Glutamatergic neuron (in vitro differentiated cells): ENCODE data around the gene WDR82. TPM values are rescaled to one million over a fixed set of nuclear protein-coding genes. Genes with fewer than 3 reads are reported as not detected.
A peak's percentile ranks its signal among the peaks of the same experiment; 100 is the strongest.

Experiments used
- DNase-seq: peaks from one replicate; pipeline ENCODE4 v3.0.0; 2022
- H3K27ac Mint-ChIP-seq: one replicate; pipeline ENCODE4 v1.8.0; 2020; ENCODE audit warnings: mild to moderate bottlenecking, mixed read lengths, inconsistent platforms; ENCODE audit not compliant: unreplicated experiment
- H3K27me3 Mint-ChIP-seq: one replicate; pipeline ENCODE4 v1.8.0; 2020; ENCODE audit warnings: mild to moderate bottlenecking, moderate library complexity, mixed read lengths, inconsistent platforms; ENCODE audit not compliant: unreplicated experiment
- H3K36me3 Mint-ChIP-seq: one replicate; pipeline ENCODE4 v1.8.0; 2020; ENCODE audit warnings: mild to moderate bottlenecking, mixed read lengths, inconsistent platforms; ENCODE audit not compliant: unreplicated experiment
- H3K4me1 Mint-ChIP-seq: one replicate; pipeline ENCODE4 v1.8.0; 2020; ENCODE audit warnings: mild to moderate bottlenecking, low read depth, mixed read lengths, inconsistent platforms; ENCODE audit not compliant: unreplicated experiment
- H3K4me3 Mint-ChIP-seq: one replicate; pipeline ENCODE4 v1.8.0; 2020; ENCODE audit warnings: mild to moderate bottlenecking, mixed read lengths, inconsistent platforms; ENCODE audit not compliant: unreplicated experiment
- H3K9me3 Mint-ChIP-seq: one replicate; pipeline ENCODE4 v1.8.0; 2020; ENCODE audit warnings: mild to moderate bottlenecking, moderate library complexity, mixed read lengths, inconsistent platforms; ENCODE audit not compliant: unreplicated experiment
- CTCF ChIP-seq: fragments of 200-600 bp; sonication (generic); IDR thresholded peaks from one replicate; pipeline ENCODE4 v1.5.0; 2021; ENCODE audit not compliant: partially characterized antibody, unreplicated experiment
- total RNA-seq: library from RNA; stranded (reverse); fragmentation: NEBNext Ultra II Directional; extraction: Animal tissue kit (Norgen Biotek cat#: 25700); gene quantifications from one replicate; pipeline ENCODE4 v1.2.1, GENCODE V29; 2021; ENCODE audit not compliant: unreplicated experiment

The WDR82 gene
- total RNA-seq, 1 donor from 2014 or later: 118 TPM

- Mint-ChIP-seq H3K4me1 (peaks cover 42% of the 10 kb centered on the region), H3K27ac (peak overlapping the region; percentile 75), H3K9me3 (peaks cover 7% of the 10 kb centered on the region), H3K27me3 (peaks cover 17% of the 10 kb centered on the region), H3K36me3 (peaks cover 3% of the 10 kb centered on the region), H3K4me3 (no peak overlapping the region)
- DNase-seq: no peak
- no peak for TF ChIP-seq CTCF
These were observed 21.6 kb upstream of the WDR82 start for GRCh38 chr3:52299879-52300611.

DNA sequence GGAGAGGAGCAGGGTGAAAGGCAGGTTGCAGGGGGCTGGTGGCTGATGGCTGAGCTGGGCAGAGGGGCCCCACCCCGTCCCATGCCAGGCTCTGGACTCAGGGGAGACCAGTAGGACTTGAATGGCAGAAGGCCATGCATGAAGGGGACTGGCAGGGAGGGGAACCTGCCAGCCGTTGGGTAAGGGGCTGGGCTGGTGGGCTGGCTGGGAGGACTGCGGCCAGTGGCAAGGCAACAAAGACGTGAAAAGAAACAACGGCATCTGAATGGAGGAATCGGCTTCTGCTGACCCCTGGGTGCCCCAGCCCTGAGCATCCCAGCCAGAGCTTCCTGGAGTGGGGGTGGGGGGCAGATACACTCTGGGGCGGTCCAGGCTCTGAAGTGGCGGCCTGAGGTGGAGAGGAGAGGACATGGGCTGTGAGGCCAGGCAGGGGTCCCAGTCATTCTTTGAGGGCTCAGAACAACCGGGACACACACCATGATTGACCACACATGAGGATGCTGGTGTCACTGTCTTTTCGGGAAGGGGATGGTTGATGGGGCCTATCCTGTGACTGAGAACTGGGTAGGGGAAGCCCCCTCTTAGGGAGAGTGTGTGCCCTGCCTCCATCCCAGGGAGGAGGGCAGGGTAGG lies 20.9 kb upstream of the WDR82 start:
- H3K4me1 Mint-ChIP-seq: peaks cover 36% of the 10 kb centered on the region
- peaks cover 6% of the 10 kb centered on the region for H3K9me3 Mint-ChIP-seq
- peaks cover 17% of the 10 kb centered on the region for H3K27me3 Mint-ChIP-seq
- no peak for DNase-seq
- peak overlapping the region; percentile 75 for H3K27ac Mint-ChIP-seq
- peaks cover 3% of the 10 kb centered on the region for H3K36me3 Mint-ChIP-seq
- H3K4me3 Mint-ChIP-seq: peak overlapping the region; percentile 15
- TF ChIP-seq CTCF: no peak

DNA sequence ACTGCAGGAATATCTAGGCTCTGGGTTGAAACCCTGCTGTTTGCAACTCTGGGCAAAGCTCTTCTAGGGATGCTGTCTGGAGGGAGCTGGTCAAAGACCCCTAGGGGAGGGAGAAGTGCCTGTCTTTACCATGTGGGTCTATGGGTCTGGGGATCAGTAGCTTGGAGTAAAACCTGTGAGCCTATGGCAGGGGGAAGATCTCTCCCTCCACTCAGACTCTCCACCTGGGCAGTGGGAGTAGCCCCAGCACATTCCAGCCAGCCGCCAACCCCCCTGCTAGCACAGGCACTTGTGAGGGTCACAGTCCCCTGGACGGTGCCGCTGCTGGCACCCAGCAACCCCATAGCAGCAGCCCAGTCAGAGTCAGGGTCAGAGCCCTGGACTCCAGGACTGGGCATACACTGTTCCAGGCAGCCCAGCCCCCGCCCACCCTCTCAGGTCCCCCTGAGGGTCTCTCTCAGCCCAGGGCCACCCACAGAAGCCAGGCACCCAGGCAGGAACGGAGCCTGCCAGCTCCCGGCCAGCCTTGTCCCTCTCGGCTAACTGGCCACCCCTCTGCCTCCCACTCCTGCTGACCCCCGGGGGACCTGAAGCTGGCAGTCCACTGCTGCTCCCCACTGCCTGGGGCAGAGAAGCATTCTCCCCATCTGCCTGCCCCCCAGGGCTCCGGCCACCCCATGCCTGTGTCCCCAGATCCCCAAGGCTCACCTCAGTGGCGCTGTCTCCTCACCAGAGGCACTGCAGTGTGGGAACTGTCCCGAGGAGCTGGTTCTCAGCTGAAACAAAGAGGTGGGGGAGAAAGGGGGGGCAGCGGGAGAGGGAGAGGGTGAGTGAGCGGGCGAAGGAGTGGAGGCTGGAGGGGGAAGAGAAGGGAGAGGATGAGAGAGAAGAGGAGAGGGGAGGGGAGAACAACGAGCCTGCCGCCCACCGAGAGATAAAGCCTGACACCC lies 20.0 kb upstream of the WDR82 start:
- Mint-ChIP-seq H3K4me1 (peaks cover 32% of the 10 kb centered on the region), H3K9me3 (peaks cover 6% of the 10 kb centered on the region), H3K27me3 (peaks cover 15% of the 10 kb centered on the region), H3K4me3 (peak overlapping the region; percentile 55), H3K27ac (peak overlapping the region; percentile 52), H3K36me3 (peaks cover 3% of the 10 kb centered on the region)
- no peak for DNase-seq
- TF ChIP-seq CTCF: no peak

GRCh38 chr3:52297242-52298148 lies 19.0 kb upstream of the WDR82 start:
- no peak for DNase-seq
- no peak for TF ChIP-seq CTCF

More at GRCh38 chr3:52297242-52298148, 19.0 kb upstream of the WDR82 start:
- H3K4me1 Mint-ChIP-seq: peaks cover 28% of the 10 kb centered on the region
- H3K36me3 Mint-ChIP-seq: no peaks in the 10 kb centered on the region
- peaks cover 3% of the 10 kb centered on the region for H3K9me3 Mint-ChIP-seq
- H3K4me3 Mint-ChIP-seq: peak overlapping the region; percentile 55
- H3K27ac Mint-ChIP-seq: peak overlapping the region; percentile 22
- H3K27me3 Mint-ChIP-seq: peaks cover 15% of the 10 kb centered on the region
